Measurements from ENCODE around the gene FKBP3. TPM values are rescaled to one million over a fixed set of nuclear protein-coding genes. Genes with fewer than 3 reads are reported as not detected.
"Not testable (repeated sequence)": the region's sequence is repeated elsewhere in the genome, so short reads cannot be mapped to it uniquely, and the experiment has no call there.

Gene FKBP3
- total and polyA plus RNA-seq, 3 experiments from 2014 or later = 66.4 to 69.0 (median 67.9) TPM

- Histone ChIP-seq H3K27me3 (ENCODE audit: insufficient read depth, low read length, poor library complexity, severe bottlenecking) (no peaks in the 10 kb centered on the region), H3K4me1 (ENCODE audit: insufficient read depth, low read length) (no peaks in the 10 kb centered on the region), H3K4me3 (ENCODE audit: low read length) (no peak overlapping the region), H3K36me3 (ENCODE audit: insufficient read depth, low read length) (no peaks in the 10 kb centered on the region), H3K27ac (ENCODE audit: low read depth, low read length) (no peak overlapping the region), H3K9me3 (ENCODE audit: low read length) (no peaks in the 10 kb centered on the region)
- CTCF ChIA-PET = interaction anchor here (0.6 kb wide), 1 partner anchor 9 kb away, joined by 3 read pairs; the partner anchor contains the start of gene FANCM
- no peak for DNase-seq
- peaks cover 0 to 18% (median 11%) of the 10 kb centered on the region in 3 donors for H3K36me3 Mint-ChIP-seq
- peaks cover 2 to 12% (median 8%) of the 10 kb centered on the region in 3 donors for H3K4me1 Mint-ChIP-seq
- POLR2A ChIA-PET = no interaction called here
- H3K9me3 Mint-ChIP-seq = no peaks in the 10 kb centered on the region
- peak overlapping the region in 1 of 8 donors; percentile 38 for H3K27ac Mint-ChIP-seq
- H3K27me3 Mint-ChIP-seq = no peaks in the 10 kb centered on the region
- no peak overlapping the region for H3K4me3 Mint-ChIP-seq
Measured at GRCh38 chr14:45145214-45145613, 10.9 kb upstream of the FKBP3 start.

GRCh38 chr14:45144658-45145057 lies 10.4 kb upstream of the FKBP3 start:
- Histone ChIP-seq H3K9me3 (ENCODE audit: low read length) (no peaks in the 10 kb centered on the region), H3K27me3 (ENCODE audit: insufficient read depth, low read length, poor library complexity, severe bottlenecking) (no peaks in the 10 kb centered on the region), H3K27ac (ENCODE audit: low read depth, low read length) (no peak overlapping the region), H3K4me1 (ENCODE audit: insufficient read depth, low read length) (no peaks in the 10 kb centered on the region), H3K36me3 (ENCODE audit: insufficient read depth, low read length) (no peaks in the 10 kb centered on the region), H3K4me3 (ENCODE audit: low read length) (no peak overlapping the region)
- H3K27ac Mint-ChIP-seq = peak overlapping the region in 2 of 8 donors; percentile 38 to 54
- no peak for DNase-seq
- H3K4me1 Mint-ChIP-seq = peaks cover 2 to 15% (median 10%) of the 10 kb centered on the region in 3 donors
- H3K4me3 Mint-ChIP-seq = no peak overlapping the region
- no peaks in the 10 kb centered on the region for H3K27me3 Mint-ChIP-seq
- CTCF ChIA-PET = no interaction called here
- H3K9me3 Mint-ChIP-seq = no peaks in the 10 kb centered on the region
- POLR2A ChIA-PET = no interaction called here
- peaks cover 0 to 18% (median 9%) of the 10 kb centered on the region in 3 donors for H3K36me3 Mint-ChIP-seq

- H3K4me1 ChIP-seq (ENCODE audit: insufficient read depth, low read length) = peaks cover 10% of the 10 kb centered on the region
- H3K27me3 Mint-ChIP-seq; H3K9me3 ChIP-seq (ENCODE audit: low read length); H3K36me3 ChIP-seq (ENCODE audit: insufficient read depth, low read length); H3K27ac ChIP-seq (ENCODE audit: low read depth, low read length); DNase-seq; H3K27me3 ChIP-seq (ENCODE audit: insufficient read depth, low read length, poor library complexity, severe bottlenecking); H3K27ac Mint-ChIP-seq; H3K4me3 Mint-ChIP-seq; H3K9me3 Mint-ChIP-seq; POLR2A ChIA-PET; H3K4me3 ChIP-seq (ENCODE audit: low read length): not testable (repeated sequence)
- Mint-ChIP-seq H3K4me1 (peaks cover 16 to 36% (median 32%) of the 10 kb centered on the region in 3 donors), H3K36me3 (peaks cover 0 to 13% (median 6%) of the 10 kb centered on the region in 3 donors)
- CTCF ChIA-PET = interaction anchor here (1.6 kb wide), 1 partner anchor 111 kb away, joined by 4 read pairs; the partner anchor contains the start of gene MIS18BP1
Measured at GRCh38 chr14:45142083-45142482, 7.8 kb upstream of the FKBP3 start.

- H3K36me3 Mint-ChIP-seq = peaks cover 0 to 17% (median 4%) of the 10 kb centered on the region in 3 donors
- Histone ChIP-seq H3K4me3 (ENCODE audit: low read length) (no peak overlapping the region), H3K4me1 (ENCODE audit: insufficient read depth, low read length) (peaks cover 20% of the 10 kb centered on the region), H3K9me3 (ENCODE audit: low read length) (no peaks in the 10 kb centered on the region), H3K27ac (ENCODE audit: low read depth, low read length) (no peak overlapping the region), H3K27me3 (ENCODE audit: insufficient read depth, low read length, poor library complexity, severe bottlenecking) (no peaks in the 10 kb centered on the region), H3K36me3 (ENCODE audit: insufficient read depth, low read length) (no peaks in the 10 kb centered on the region)
- no peak for DNase-seq
- no peak overlapping the region for H3K4me3 Mint-ChIP-seq
- ChIA-PET POLR2A (interaction anchor here (0.6 kb wide), 1 partner anchor 126 kb away, joined by 3 read pairs; no protein-coding TSS in a partner anchor), CTCF (interaction anchor here (1.9 kb wide), 1 partner anchor 11 kb away, joined by 5 read pairs; no protein-coding TSS in a partner anchor)
- no peaks in the 10 kb centered on the region for H3K27me3 Mint-ChIP-seq
- peaks cover 26 to 49% (median 43%) of the 10 kb centered on the region in 3 donors for H3K4me1 Mint-ChIP-seq
- H3K9me3 Mint-ChIP-seq = no peaks in the 10 kb centered on the region
- H3K27ac Mint-ChIP-seq = no peak overlapping the region
Measured at GRCh38 chr14:45140661-45141187, 6.4 kb upstream of the FKBP3 start.

- peaks cover 39 to 67% (median 61%) of the 10 kb centered on the region in 3 donors for H3K4me1 Mint-ChIP-seq
- Histone ChIP-seq H3K27ac (ENCODE audit: low read depth, low read length) (peak overlapping the region; percentile 86), H3K4me1 (ENCODE audit: insufficient read depth, low read length) (peaks cover 31% of the 10 kb centered on the region), H3K9me3 (ENCODE audit: low read length) (no peaks in the 10 kb centered on the region), H3K36me3 (ENCODE audit: insufficient read depth, low read length) (no peaks in the 10 kb centered on the region), H3K4me3 (ENCODE audit: low read length) (peak overlapping the region; percentile 98), H3K27me3 (ENCODE audit: insufficient read depth, low read length, poor library complexity, severe bottlenecking) (no peaks in the 10 kb centered on the region)
- no peaks in the 10 kb centered on the region for H3K27me3 Mint-ChIP-seq
- H3K27ac Mint-ChIP-seq = peak overlapping the region; percentile 93 to 98 (median 96)
- peaks cover 0 to 18% (median 0%) of the 10 kb centered on the region in 3 donors for H3K36me3 Mint-ChIP-seq
- no peak for DNase-seq
- peak overlapping the region; percentile 92 to 99 (median 96) for H3K4me3 Mint-ChIP-seq
- no peaks in the 10 kb centered on the region for H3K9me3 Mint-ChIP-seq
- POLR2A ChIA-PET = interaction anchor here (0.9 to 4.0 kb wide), 2 partner anchors 116 to 175 kb away, joined by 9 to 25 read pairs; partner anchors contain the start of genes KLHL28 and TOGARAM1
- CTCF ChIA-PET = interaction anchor here (0.8 to 2.9 kb wide), 6 partner anchors 9 to 175 kb away, joined by 3 to 15 read pairs (median 5); partner anchors contain the start of genes KLHL28, MIS18BP1 and TOGARAM1
Measured at GRCh38 chr14:45136399-45136798, 2.1 kb upstream of the FKBP3 start.

GRCh38 chr14:45135659-45136395 lies 1.5 kb upstream of the FKBP3 start, which contains the start of gene FANCM:
TSS of gene FANCM (plus strand) at chr14:45135930. CDS start at chr14:45136032, 102 bp downstream.
- Mint-ChIP-seq H3K36me3 (peaks cover 0 to 18% (median 0%) of the 10 kb centered on the region in 3 donors), H3K27me3 (no peaks in the 10 kb centered on the region), H3K4me3 (peak within 1 kb of the TSS; percentile 92 to 99 (median 96)), H3K27ac (peak within 1 kb of the TSS; percentile 93 to 98 (median 96)), H3K9me3 (no peaks in the 10 kb centered on the region), H3K4me1 (peaks cover 39 to 70% (median 64%) of the 10 kb centered on the region in 3 donors)
- ChIA-PET CTCF (interaction anchor here (0.8 to 2.9 kb wide), 7 partner anchors 9 to 174 kb away, joined by 3 to 15 read pairs (median 6); partner anchors contain the start of genes KLHL28, MIS18BP1 and TOGARAM1), POLR2A (interaction anchor here (0.6 to 4.0 kb wide), 4 partner anchors 117 to 240 kb away, joined by 3 to 25 read pairs (median 7); partner anchors contain the start of genes KLHL28 and TOGARAM1)
- no peaks in the 10 kb centered on the region for H3K36me3 ChIP-seq (ENCODE audit: insufficient read depth, low read length)
- peak; percentile 73 to 92 (median 89) for DNase-seq
- peak within 1 kb of the TSS; percentile 86 for H3K27ac ChIP-seq (ENCODE audit: low read depth, low read length)
- no peaks in the 10 kb centered on the region for H3K9me3 ChIP-seq (ENCODE audit: low read length)
- H3K4me1 ChIP-seq (ENCODE audit: insufficient read depth, low read length) = peaks cover 31% of the 10 kb centered on the region
- peak within 1 kb of the TSS; percentile 98 for H3K4me3 ChIP-seq (ENCODE audit: low read length)
- H3K27me3 ChIP-seq (ENCODE audit: insufficient read depth, low read length, poor library complexity, severe bottlenecking) = no peaks in the 10 kb centered on the region

GRCh38 chr14:45135156-45135555 lies 875 bp upstream of the FKBP3 start:
- Histone ChIP-seq H3K9me3 (ENCODE audit: low read length) (no peaks in the 10 kb centered on the region), H3K4me3 (ENCODE audit: low read length) (peak overlapping the region; percentile 98), H3K27ac (ENCODE audit: low read depth, low read length) (peak overlapping the region; percentile 86), H3K36me3 (ENCODE audit: insufficient read depth, low read length) (no peaks in the 10 kb centered on the region), H3K4me1 (ENCODE audit: insufficient read depth, low read length) (peaks cover 31% of the 10 kb centered on the region), H3K27me3 (ENCODE audit: insufficient read depth, low read length, poor library complexity, severe bottlenecking) (no peaks in the 10 kb centered on the region)
- Mint-ChIP-seq H3K9me3 (no peaks in the 10 kb centered on the region), H3K4me1 (peaks cover 39 to 69% (median 67%) of the 10 kb centered on the region in 3 donors), H3K36me3 (peaks cover 0 to 18% (median 0%) of the 10 kb centered on the region in 3 donors), H3K4me3 (peak overlapping the region; percentile 92 to 99 (median 96)), H3K27ac (peak overlapping the region; percentile 93 to 98 (median 96)), H3K27me3 (no peaks in the 10 kb centered on the region)
- CTCF ChIA-PET = interaction anchor here (1.2 to 2.9 kb wide), 3 partner anchors 118 to 174 kb away, joined by 3 to 15 read pairs (median 6); partner anchors contain the start of genes KLHL28, MIS18BP1 and TOGARAM1
- DNase-seq = no peak
- POLR2A ChIA-PET = interaction anchor here (0.6 to 4.0 kb wide), 6 partner anchors 21 to 240 kb away, joined by 3 to 25 read pairs (median 4); partner anchors contain the start of genes KLHL28, PRPF39 and TOGARAM1
